HEK293T (cell line): ENCODE results near the gene DENND11.

ENCODE experiments used
- CTCF ChIA-PET: fragments of 350-600 bp; formaldehyde crosslinking; extraction: SDS; loops from one replicate; lab custom pipeline; 2021; ENCODE audit warnings: antibody characterized with exemption, inconsistent platforms; lab: Yijun Ruan, JAX
- POLR2A ChIA-PET: fragments of 350-600 bp; formaldehyde crosslinking; extraction: SDS; loops from one replicate; lab custom pipeline; 2020; ENCODE audit warnings: antibody characterized with exemption, inconsistent platforms; lab: Yijun Ruan, JAX
- DNase-seq: peaks from one replicate; pipeline ENCODE4 v3.0.0; 2012; ENCODE audit warnings: mixed read lengths; ENCODE audit errors: extremely low spot score
- ARNT ChIP-seq: fragments of 450-650 bp; IDR thresholded peaks from 2 replicates; pipeline ENCODE4 v1.6.1; 2017; ENCODE audit warnings: mild to moderate bottlenecking
- BHLHE40 ChIP-seq: fragments of 450-650 bp; IDR thresholded peaks from 2 replicates; pipeline ENCODE4 v1.6.1; 2016; ENCODE audit warnings: mild to moderate bottlenecking, moderate library complexity, borderline replicate concordance
- CTBP1 ChIP-seq: fragments of 450-650 bp; IDR thresholded peaks from 2 replicates; pipeline ENCODE4 v1.6.1; 2016; ENCODE audit warnings: borderline replicate concordance
- ELF4 ChIP-seq: fragments of 450-650 bp; IDR thresholded peaks from 2 replicates; pipeline ENCODE4 v1.6.1; 2017; ENCODE audit warnings: antibody characterized with exemption
- FOXA1 ChIP-seq: fragments of 450-650 bp; IDR thresholded peaks from 2 replicates; pipeline ENCODE4 v1.6.1; 2016; ENCODE audit warnings: mild to moderate bottlenecking
- FOXK2 ChIP-seq: fragments of 450-650 bp; IDR thresholded peaks from 2 replicates; pipeline ENCODE4 v1.6.1; 2016; ENCODE audit warnings: mild to moderate bottlenecking
- FOXM1 ChIP-seq: fragments of 450-650 bp; IDR thresholded peaks from 2 replicates; pipeline ENCODE4 v1.6.1; 2017; ENCODE audit warnings: mild to moderate bottlenecking, borderline replicate concordance
- HDGF ChIP-seq: fragments of 450-650 bp; IDR thresholded peaks from 2 replicates; pipeline ENCODE4 v1.6.1; 2017; ENCODE audit warnings: antibody characterized with exemption, borderline replicate concordance
- L3MBTL2 ChIP-seq: fragments of 450-650 bp; conservative IDR thresholded peaks from 2 replicates; pipeline ENCODE4 v1.6.1; 2016; ENCODE audit warnings: mild to moderate bottlenecking
- LEF1 ChIP-seq: fragments of 450-650 bp; IDR thresholded peaks from 2 replicates; pipeline ENCODE4 v1.6.1; 2017; ENCODE audit warnings: mild to moderate bottlenecking, borderline replicate concordance
- NFRKB ChIP-seq: fragments of 450-650 bp; IDR thresholded peaks from 2 replicates; pipeline ENCODE4 v1.6.1; 2016; ENCODE audit warnings: mild to moderate bottlenecking, moderate library complexity
- PKNOX1 ChIP-seq: fragments of 450-650 bp; IDR thresholded peaks from 2 replicates; pipeline ENCODE4 v1.6.1; 2016
- SP1 ChIP-seq: fragments of 450-650 bp; IDR thresholded peaks from 2 replicates; pipeline ENCODE4 v1.6.1; 2017
- SUZ12 ChIP-seq: fragments of 450-650 bp; IDR thresholded peaks from 2 replicates; pipeline ENCODE4 v1.6.1; 2016; ENCODE audit warnings: mild to moderate bottlenecking
- TARDBP ChIP-seq: fragments of 450-650 bp; IDR thresholded peaks from 2 replicates; pipeline ENCODE4 v1.6.1; 2016
- ZNF384 ChIP-seq: fragments of 450-650 bp; IDR thresholded peaks from 2 replicates; pipeline ENCODE4 v1.6.1; 2016

DENND11 gene

GRCh38 chr7:141674702-141675101 is 27.3 kb downstream of the DENND11 start:
- POLR2A ChIA-PET, result no interaction called here
- CTCF ChIA-PET, result interaction anchor here (0.7 to 2.0 kb wide), 2 partner anchors 16 to 25 kb away, joined by 3 to 12 read pairs; no protein-coding TSS in a partner anchor
- TF ChIP-seq FOXM1 (no peak), BHLHE40 (no peak), PKNOX1 (no peak), SP1 (no peak), TARDBP (no peak), HDGF (no peak)
- DNase-seq, result peak; percentile 53

- DNase-seq, result no peak
- ChIA-PET CTCF (interaction anchor here (0.7 to 2.0 kb wide), 2 partner anchors 17 to 25 kb away, joined by 3 to 12 read pairs; no protein-coding TSS in a partner anchor), POLR2A (no interaction called here)
- no peak for TF ChIP-seq BHLHE40
- TF ChIP-seq ARNT, result no peak
- TF ChIP-seq ELF4, result no peak
- TF ChIP-seq NFRKB, result no peak
- TF ChIP-seq CTBP1, result no peak
- TF ChIP-seq L3MBTL2, result no peak
- TF ChIP-seq SP1, result no peak
- TF ChIP-seq LEF1, result no peak
- TF ChIP-seq TARDBP, result no peak
- TF ChIP-seq HDGF, result no peak
- no peak for TF ChIP-seq FOXA1
- no peak for TF ChIP-seq PKNOX1
- no peak for TF ChIP-seq FOXK2
- no peak for TF ChIP-seq FOXM1
- no peak for TF ChIP-seq SUZ12
- TF ChIP-seq ZNF384, result no peak
Observed at GRCh38 chr7:141674171-141674671, 27.7 kb downstream of the DENND11 start.

GRCh38 chr7:141673346-141673745 is 28.6 kb downstream of the DENND11 start:
- no peak for DNase-seq
- CTCF ChIA-PET, result interaction anchor here (2.0 kb wide), 1 partner anchor 24 kb away, joined by 12 read pairs; no protein-coding TSS in a partner anchor
- TF ChIP-seq ZNF384 (no peak), FOXM1 (no peak), PKNOX1 (no peak), L3MBTL2 (no peak), SP1 (no peak), ELF4 (no peak), SUZ12 (no peak), HDGF (no peak), CTBP1 (no peak), FOXA1 (no peak), ARNT (no peak), BHLHE40 (no peak), FOXK2 (no peak), NFRKB (no peak), TARDBP (no peak), LEF1 (no peak)

GRCh38 chr7:141671705-141672496 is 30.1 kb downstream of the DENND11 start:
- no peak for DNase-seq
- TF ChIP-seq CTBP1, result no peak
- TF ChIP-seq HDGF, result no peak
- no peak for TF ChIP-seq BHLHE40
- no peak for TF ChIP-seq FOXM1
- TF ChIP-seq ELF4, result no peak
- no peak for TF ChIP-seq TARDBP
- no peak for TF ChIP-seq NFRKB
- no peak for TF ChIP-seq ARNT
- no peak for TF ChIP-seq SP1
- TF ChIP-seq SUZ12, result no peak
- TF ChIP-seq LEF1, result no peak
- TF ChIP-seq PKNOX1, result no peak
- no peak for TF ChIP-seq FOXA1
- no peak for TF ChIP-seq FOXK2
- no peak for TF ChIP-seq L3MBTL2
- TF ChIP-seq ZNF384, result no peak
- ChIA-PET POLR2A (no interaction called here), CTCF (interaction anchor here (0.6 kb wide), 1 partner anchor 15 kb away, joined by 8 read pairs; no protein-coding TSS in a partner anchor)

More at GRCh38 chr7:141673346-141673745, 28.6 kb downstream of the DENND11 start:
- POLR2A ChIA-PET, result interaction anchor here (1.0 kb wide), 1 partner anchor 65 kb away, joined by 3 read pairs; the partner anchor contains the start of gene SSBP1

GRCh38 chr7:141668853-141669252 is 33.1 kb downstream of the DENND11 start:
- CTCF ChIA-PET, result interaction anchor here (3.6 kb wide), 1 partner anchor 14 kb away, joined by 12 read pairs; no protein-coding TSS in a partner anchor
- TF ChIP-seq BHLHE40 (no peak), ZNF384 (no peak), FOXA1 (no peak), TARDBP (no peak), SP1 (no peak), FOXM1 (no peak)
- POLR2A ChIA-PET, result interaction anchor here (1.2 kb wide), 1 partner anchor 69 kb away, joined by 3 read pairs; the partner anchor contains the start of gene SSBP1
- DNase-seq, result no peak
